ENCODE measurements around the gene AHI1.
A peak's percentile ranks its signal among the peaks of the same experiment; 100 is the strongest.

AHI1 gene

GRCh38 chr6:135285165-135285564 lies 212.4 kb downstream of the AHI1 start:
- no peak for DNase-seq

- DNase-seq: no peak
Observed at GRCh38 chr6:135283926-135284325, 213.6 kb downstream of the AHI1 start.

GRCh38 chr6:135282395-135282794 lies 215.1 kb downstream of the AHI1 start:
- DNase-seq: no peak

GRCh38 chr6:135281964-135282363 lies 215.6 kb downstream of the AHI1 start:
- DNase-seq: no peak

- DNase-seq: no peak
Observed at GRCh38 chr6:135281227-135281626, 216.3 kb downstream of the AHI1 start.

- DNase-seq: no peak
Observed at GRCh38 chr6:135280375-135281136, 217.0 kb downstream of the AHI1 start.

- no peak for DNase-seq
Observed at GRCh38 chr6:135277422-135277821, 220.1 kb downstream of the AHI1 start.

GRCh38 chr6:135274561-135275293 lies 222.8 kb downstream of the AHI1 start:
- no peak for DNase-seq

GRCh38 chr6:135271626-135272025 lies 225.9 kb downstream of the AHI1 start:
- DNase-seq: no peak

- DNase-seq: peak; percentile 10
Observed at GRCh38 chr6:135270676-135271536, 226.6 kb downstream of the AHI1 start.

GRCh38 chr6:135269481-135269891 lies 228.1 kb downstream of the AHI1 start:
- DNase-seq: no peak

- no peak for DNase-seq
Observed at GRCh38 chr6:135268740-135269139, 228.8 kb downstream of the AHI1 start.

GRCh38 chr6:135268263-135268662 lies 229.3 kb downstream of the AHI1 start:
- DNase-seq: no peak

- DNase-seq: no peak
Observed at GRCh38 chr6:135267085-135267484, 230.5 kb downstream of the AHI1 start.

- DNase-seq: no peak
Observed at GRCh38 chr6:135266675-135267074, 230.9 kb downstream of the AHI1 start.

GRCh38 chr6:135265278-135265677 lies 232.3 kb downstream of the AHI1 start:
- DNase-seq: no peak

GRCh38 chr6:135261872-135262725 lies 235.4 kb downstream of the AHI1 start:
- DNase-seq: no peak

GRCh38 chr6:135260612-135261011 lies 236.9 kb downstream of the AHI1 start:
- no peak for DNase-seq

GRCh38 chr6:135258970-135259369 lies 238.6 kb downstream of the AHI1 start:
- DNase-seq: no peak

- DNase-seq: no peak
Observed at GRCh38 chr6:135257631-135258405, 239.7 kb downstream of the AHI1 start.

GRCh38 chr6:135256866-135257265 lies 240.7 kb downstream of the AHI1 start:
- DNase-seq: no peak

- DNase-seq: no peak
Observed at GRCh38 chr6:135254471-135254870, 243.1 kb downstream of the AHI1 start.
